Tibial nerve (tissue), 4 donors: Measurements from ENCODE around the gene DPH2. TPM values are rescaled to one million over a fixed set of nuclear protein-coding genes. Genes with fewer than 3 reads are reported as not detected.
A peak's percentile ranks its signal among the peaks of the same experiment; 100 is the strongest.

Experiments used
- DNase-seq, 2 donors: peaks; one replicate each; pipeline ENCODE4 v3.0.0-alpha.2; 2019; ENCODE audit warnings: low spot score in 2 of 2
- H3K27ac ChIP-seq, 4 donors: fragments of 200-600 bp; sonication (generic) in 3 of 4; one replicate each; pipeline ENCODE4 v1.5.1; 2017 to 2019; ENCODE audit warnings: mild to moderate bottlenecking in 1 of 4
- H3K27me3 ChIP-seq, 2 donors: fragments of 200-600 bp; sonication (generic) in 1 of 2; one replicate each; pipeline versions ENCODE4 v1.5.1 to v1.6.0; 2017 to 2019
- H3K36me3 ChIP-seq, 3 donors: fragments of 200-600 bp; sonication (generic); one replicate each; pipeline ENCODE4 v1.5.1; 2018 to 2019
- H3K4me1 ChIP-seq, 4 donors: fragments of 200-600 bp; sonication (generic) in 3 of 4; one replicate each; pipeline ENCODE4 v1.5.1; 2017 to 2019
- H3K4me3 ChIP-seq, 4 donors: fragments of 200-600 bp; sonication (generic) in 3 of 4; one replicate each; pipeline ENCODE4 v1.5.1; 2017 to 2019; ENCODE audit warnings: mild to moderate bottlenecking in 1 of 4, moderate library complexity in 1 of 4
- H3K9me3 ChIP-seq, 4 donors: fragments of 200-600 bp; sonication (generic) in 3 of 4; one replicate each; pipeline ENCODE4 v1.5.1; 2017 to 2019
- EP300 ChIP-seq, 2 donors: sonication (generic); formaldehyde crosslinking; IDR thresholded peaks; one replicate each; pipeline ENCODE4 v1.6.1; 2017; ENCODE audit warnings: antibody characterized with exemption in 2 of 2, mild to moderate bottlenecking in 1 of 2
- POLR2A ChIP-seq, 2 donors: fragments of 450-650 bp; IDR thresholded peaks; one replicate each; pipeline ENCODE4 v1.6.1; 2017; ENCODE audit warnings: antibody characterized with exemption in 2 of 2, mild to moderate bottlenecking in 2 of 2, moderate library complexity in 2 of 2
- WGBS, 2 donors: methylation state at CpG; one replicate each; pipeline ENCODE4 v1.1.5; 2018; 5-methylcytosine and 5-hydroxymethylcytosine counted together
- total RNA-seq, 4 donors: library from RNA; depleted of rRNA; stranded (reverse); fragments of >200 nt; gene quantifications; one replicate each; pipeline ENCODE4 v1.1.0, GENCODE V29; 2016
- TF ChIP-seq, protein P1 (sequence below), 5 experiments: fragments of 200-600 bp in 3 of 5; fragments of 450-650 bp in 2 of 5; sonication (generic) in 3 of 5; IDR thresholded peaks; one replicate each; pipeline ENCODE4 v1.5.1; 2016 to 2019; ENCODE audit warnings: antibody characterized with exemption in 5 of 5, mild to moderate bottlenecking in 3 of 5, moderate library complexity in 2 of 5

Gene DPH2
- total RNA-seq, 4 donors from 2014 or later, result 25.7 to 41.7 (median 31.9) TPM

DNA sequence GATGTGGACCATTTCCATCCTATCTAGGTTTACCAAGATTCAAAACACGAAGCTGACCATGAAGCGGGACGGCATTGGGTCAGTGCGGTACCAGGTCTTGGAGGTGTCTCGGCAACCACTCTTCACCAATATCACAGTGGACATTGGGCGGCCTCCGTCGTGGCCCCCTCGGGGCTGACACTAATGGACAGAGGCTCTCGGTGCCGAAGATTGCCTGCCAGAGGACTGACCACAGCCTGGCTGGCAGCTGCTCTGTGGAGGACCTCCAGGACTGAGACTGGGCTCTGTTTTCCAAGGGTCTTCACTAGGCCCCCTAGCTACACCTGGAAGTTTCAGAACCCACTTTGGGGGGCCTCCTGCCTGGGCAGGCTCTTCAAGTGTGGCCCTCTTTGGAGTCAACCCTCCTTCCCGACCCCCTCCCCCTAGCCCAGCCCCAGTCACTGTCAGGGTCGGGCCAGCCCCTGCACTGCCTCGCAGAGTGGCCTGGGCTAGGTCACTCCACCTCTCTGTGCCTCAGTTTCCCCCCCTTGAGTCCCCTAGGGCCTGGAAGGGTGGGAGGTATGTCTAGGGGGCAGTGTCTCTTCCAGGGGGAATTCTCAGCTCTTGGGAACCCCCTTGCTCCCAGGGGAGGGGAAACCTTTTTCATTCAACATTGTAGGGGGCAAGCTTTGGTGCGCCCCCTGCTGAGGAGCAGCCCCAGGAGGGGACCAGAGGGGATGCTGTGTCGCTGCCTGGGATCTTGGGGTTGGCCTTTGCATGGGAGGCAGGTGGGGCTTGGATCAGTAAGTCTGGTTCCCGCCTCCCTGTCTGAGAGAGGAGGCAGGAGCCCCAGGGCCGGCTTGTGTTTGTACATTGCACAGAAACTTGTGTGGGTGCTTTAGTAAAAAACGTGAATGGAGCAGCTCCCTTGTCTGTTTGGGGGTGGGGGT, 20.7 kb downstream of the DPH2 start:
- TF ChIP-seq EP300 (IDR thresholded peaks at IDR 0.05) (no peak), POLR2A (IDR thresholded peaks at IDR 0.05) (no peak)
- TF ChIP-seq, protein P1, sequence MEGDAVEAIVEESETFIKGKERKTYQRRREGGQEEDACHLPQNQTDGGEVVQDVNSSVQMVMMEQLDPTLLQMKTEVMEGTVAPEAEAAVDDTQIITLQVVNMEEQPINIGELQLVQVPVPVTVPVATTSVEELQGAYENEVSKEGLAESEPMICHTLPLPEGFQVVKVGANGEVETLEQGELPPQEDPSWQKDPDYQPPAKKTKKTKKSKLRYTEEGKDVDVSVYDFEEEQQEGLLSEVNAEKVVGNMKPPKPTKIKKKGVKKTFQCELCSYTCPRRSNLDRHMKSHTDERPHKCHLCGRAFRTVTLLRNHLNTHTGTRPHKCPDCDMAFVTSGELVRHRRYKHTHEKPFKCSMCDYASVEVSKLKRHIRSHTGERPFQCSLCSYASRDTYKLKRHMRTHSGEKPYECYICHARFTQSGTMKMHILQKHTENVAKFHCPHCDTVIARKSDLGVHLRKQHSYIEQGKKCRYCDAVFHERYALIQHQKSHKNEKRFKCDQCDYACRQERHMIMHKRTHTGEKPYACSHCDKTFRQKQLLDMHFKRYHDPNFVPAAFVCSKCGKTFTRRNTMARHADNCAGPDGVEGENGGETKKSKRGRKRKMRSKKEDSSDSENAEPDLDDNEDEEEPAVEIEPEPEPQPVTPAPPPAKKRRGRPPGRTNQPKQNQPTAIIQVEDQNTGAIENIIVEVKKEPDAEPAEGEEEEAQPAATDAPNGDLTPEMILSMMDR (IDR thresholded peaks at IDR 0.05), result no peak
- no peaks in the 10 kb centered on the region for H3K9me3 ChIP-seq
- 64 to 68% methylated on average over 19 of the region's 19 CpGs for WGBS, 2 donors
- DNase-seq, result no peak
- H3K4me1 ChIP-seq, result peaks cover 0 to 19% (median 11%) of the 10 kb centered on the region in 4 donors
- H3K27ac ChIP-seq, result peak overlapping the region in 3 of 4 donors; percentile 44 to 79 (median 72)
- H3K4me3 ChIP-seq, result peak overlapping the region; percentile 43 to 71 (median 58)
- H3K36me3 ChIP-seq, result peaks cover 0 to 18% (median 0%) of the 10 kb centered on the region in 3 donors
- H3K27me3 ChIP-seq, result no peaks in the 10 kb centered on the region

DNA sequence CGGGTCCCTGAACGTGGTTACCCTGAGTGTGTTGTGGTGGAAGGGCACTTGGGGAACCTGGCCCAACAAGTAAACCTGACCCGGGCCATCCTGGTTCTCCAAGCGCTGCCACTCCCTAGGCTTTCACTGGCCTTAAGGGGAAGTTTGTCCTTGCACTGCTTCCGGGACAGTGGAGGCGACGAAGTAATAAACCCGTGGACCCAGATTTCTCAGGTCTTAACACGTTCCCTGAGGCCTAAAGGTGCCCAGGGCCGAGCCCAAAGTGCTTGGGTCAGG, 21.3 kb downstream of the DPH2 start:
- H3K4me1 ChIP-seq, result peaks cover 0 to 22% (median 12%) of the 10 kb centered on the region in 4 donors
- H3K4me3 ChIP-seq, result peak overlapping the region; percentile 43 to 71 (median 58)
- WGBS, 2 donors, result 4 to 6% methylated on average over 2 to 10 of the region's 10 CpGs
- DNase-seq, result no peak
- H3K9me3 ChIP-seq, result no peaks in the 10 kb centered on the region
- H3K27me3 ChIP-seq, result no peaks in the 10 kb centered on the region
- peak overlapping the region in 3 of 4 donors; percentile 44 to 79 (median 72) for H3K27ac ChIP-seq
- peaks cover 0 to 12% (median 0%) of the 10 kb centered on the region in 3 donors for H3K36me3 ChIP-seq
- TF ChIP-seq, protein P1 (IDR thresholded peaks at IDR 0.05), result no peak
- peak in 1 of 2 donors; percentile 30 for TF ChIP-seq POLR2A (IDR thresholded peaks at IDR 0.05)

DNA sequence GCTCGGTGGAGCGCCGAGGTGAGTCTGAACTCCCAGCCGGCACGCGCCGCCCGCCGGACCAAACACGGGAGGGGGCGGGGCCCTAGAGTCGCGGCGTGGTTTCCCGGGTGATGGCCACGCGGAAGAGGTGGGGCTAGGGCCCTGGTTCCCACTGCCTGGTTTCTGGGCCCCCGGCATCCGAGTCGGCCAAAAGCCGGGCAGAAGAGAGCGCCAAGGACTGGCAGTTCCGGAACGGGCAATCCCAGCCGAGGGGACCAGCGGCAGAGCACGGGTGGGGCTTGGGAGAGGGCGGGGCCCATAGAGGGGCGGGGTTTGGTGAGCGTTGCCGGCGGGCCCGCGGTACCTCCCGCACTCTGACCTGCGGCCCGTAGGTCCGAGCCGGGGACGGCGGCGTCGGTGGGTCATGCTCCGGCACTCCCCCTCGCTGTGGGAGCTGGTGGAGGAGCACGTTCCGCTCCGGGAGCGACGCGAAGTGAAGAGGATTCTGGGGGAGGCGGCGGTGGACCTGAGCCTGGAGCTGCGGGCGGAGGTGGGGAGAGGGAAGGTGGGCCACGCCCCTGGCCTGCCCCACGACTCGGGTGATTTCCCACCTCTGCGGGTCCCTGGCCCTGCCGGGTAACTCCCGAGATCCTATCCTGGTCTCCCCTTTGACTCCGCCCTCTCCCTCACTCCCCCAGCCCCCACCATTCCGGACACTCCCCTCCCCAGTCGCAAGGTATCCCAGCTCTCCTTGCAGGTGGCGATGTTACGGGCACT, 21.8 kb downstream of the DPH2 start, which contains the start of gene CCDC24:
Gene CCDC24 (plus strand): TSS at position 124 of the 756 bp plus-strand sequence. CDS start 280 bp downstream, at position 404.
- H3K9me3 ChIP-seq, result no peaks in the 10 kb centered on the region
- H3K36me3 ChIP-seq, result peaks cover 0 to 8% (median 0%) of the 10 kb centered on the region in 3 donors
- TF ChIP-seq EP300 (IDR thresholded peaks at IDR 0.05) (peak; percentile 22 to 69), POLR2A (IDR thresholded peaks at IDR 0.05) (peak in 1 of 2 donors; percentile 4)
- TF ChIP-seq, protein P1 (IDR thresholded peaks at IDR 0.05), result no peak
- no peaks in the 10 kb centered on the region for H3K27me3 ChIP-seq
- peaks cover 0 to 27% (median 13%) of the 10 kb centered on the region in 4 donors for H3K4me1 ChIP-seq
- H3K4me3 ChIP-seq, result peak within 1 kb of the TSS; percentile 43 to 71 (median 58)
- peak; percentile 77 to 79 for DNase-seq
- peak within 1 kb of the TSS in 3 of 4 donors; percentile 44 to 79 (median 72) for H3K27ac ChIP-seq
- WGBS, 2 donors, result 1% methylated on average over 56 to 58 of the region's 66 CpGs

DNA sequence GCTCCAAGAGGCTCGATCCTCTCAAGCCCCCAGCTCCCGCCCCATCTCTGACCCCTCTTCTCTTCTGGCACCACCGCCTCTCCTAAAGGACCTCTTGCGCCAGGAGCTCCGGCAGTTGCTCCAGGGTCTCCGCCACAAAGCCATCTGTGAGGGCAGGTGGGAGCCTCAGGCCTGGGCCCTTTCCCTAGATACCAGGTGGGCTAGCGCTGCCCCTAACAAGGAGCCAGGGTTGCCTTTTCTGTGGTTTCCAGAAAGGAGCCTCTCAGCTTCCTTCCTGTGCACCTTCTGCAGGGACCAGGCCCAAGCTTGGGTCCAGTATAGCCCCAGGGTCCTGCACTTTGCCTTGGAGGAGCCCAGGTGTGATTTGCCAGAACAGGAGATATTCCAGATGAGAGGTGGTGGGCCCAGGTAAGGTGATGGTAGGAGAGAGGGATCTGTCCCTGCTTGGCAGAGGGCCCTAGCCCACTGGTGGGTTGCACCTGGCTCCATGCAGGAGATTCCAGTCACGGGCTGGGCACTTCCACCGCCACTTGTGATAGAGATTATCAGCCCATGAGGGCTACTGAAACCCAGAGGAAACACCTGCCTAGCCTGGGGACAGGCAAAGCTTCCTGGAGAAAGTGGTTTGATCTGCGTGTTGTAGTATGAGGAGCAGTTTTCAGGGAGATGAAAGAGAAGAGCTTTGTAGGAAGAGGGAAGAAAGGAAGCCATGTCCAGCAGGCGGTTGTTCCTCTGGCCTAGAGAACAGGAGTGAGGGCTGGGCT, 22.6 kb downstream of the DPH2 start:
- DNase-seq, result no peak
- peaks cover 0 to 1% (median 0%) of the 10 kb centered on the region in 3 donors for H3K36me3 ChIP-seq
- peaks cover 0 to 35% (median 17%) of the 10 kb centered on the region in 4 donors for H3K4me1 ChIP-seq
- TF ChIP-seq, protein P1 (IDR thresholded peaks at IDR 0.05), result no peak
- no peak for TF ChIP-seq POLR2A (IDR thresholded peaks at IDR 0.05)
- TF ChIP-seq EP300 (IDR thresholded peaks at IDR 0.05), result no peak
- WGBS, 2 donors, result 51 to 55% methylated on average over 11 of the region's 11 CpGs
- H3K4me3 ChIP-seq, result peak overlapping the region; percentile 43 to 71 (median 58)
- no peaks in the 10 kb centered on the region for H3K9me3 ChIP-seq
- H3K27me3 ChIP-seq, result no peaks in the 10 kb centered on the region
- peak overlapping the region in 3 of 4 donors; percentile 44 to 79 (median 72) for H3K27ac ChIP-seq
